IPS-15b (cell line): Measurements from ENCODE around the gene TRAF4.

Experiments used
- H3K27me3 ChIP-seq: one replicate; pipeline ENCODE4 v1.6.1; 2013; ENCODE audit warnings: low read length; ENCODE audit not compliant: control insufficient read depth, insufficient read depth
- H3K36me3 ChIP-seq: one replicate; pipeline ENCODE4 v1.6.1; 2013; ENCODE audit warnings: low read length; ENCODE audit not compliant: control insufficient read depth, insufficient read depth
- H3K4me1 ChIP-seq: one replicate; pipeline ENCODE4 v1.6.1; 2013; ENCODE audit warnings: mild to moderate bottlenecking, low read length; ENCODE audit not compliant: control insufficient read depth, insufficient read depth
- H3K4me3 ChIP-seq: one replicate; pipeline ENCODE4 v1.5.1; 2013; ENCODE audit warnings: low read depth, low read length
- H3K9ac ChIP-seq: one replicate; pipeline ENCODE4 v1.6.1; 2013; ENCODE audit warnings: low read depth, mild to moderate bottlenecking, low read length
- H3K9me3 ChIP-seq: one replicate; pipeline ENCODE4 v1.6.1; 2013; ENCODE audit warnings: mild to moderate bottlenecking, low read length; ENCODE audit not compliant: control insufficient read depth, insufficient read depth

TRAF4 gene

GRCh38 chr17:28705728-28706334 is 38.0 kb upstream of the TRAF4 start:
- peaks cover 43% of the 10 kb centered on the region for H3K36me3 ChIP-seq
- no peak overlapping the region for H3K9ac ChIP-seq
- H3K4me1 ChIP-seq, result peaks cover 3% of the 10 kb centered on the region
- no peaks in the 10 kb centered on the region for H3K27me3 ChIP-seq
- no peak overlapping the region for H3K4me3 ChIP-seq
- no peaks in the 10 kb centered on the region for H3K9me3 ChIP-seq

GRCh38 chr17:28706471-28707338 is 37.1 kb upstream of the TRAF4 start:
- H3K36me3 ChIP-seq, result peaks cover 34% of the 10 kb centered on the region

GRCh38 chr17:28707339-28707720 is 36.5 kb upstream of the TRAF4 start:
- H3K36me3 ChIP-seq, result peaks cover 28% of the 10 kb centered on the region
- peaks cover 3% of the 10 kb centered on the region for H3K4me1 ChIP-seq
- H3K27me3 ChIP-seq, result no peaks in the 10 kb centered on the region
- H3K4me3 ChIP-seq, result no peak overlapping the region
- no peaks in the 10 kb centered on the region for H3K9me3 ChIP-seq
- peak overlapping the region; percentile 24 for H3K9ac ChIP-seq

More at GRCh38 chr17:28706471-28707338, 37.1 kb upstream of the TRAF4 start:
- H3K9me3 ChIP-seq, result no peaks in the 10 kb centered on the region
- H3K4me1 ChIP-seq, result peaks cover 3% of the 10 kb centered on the region
- peak overlapping the region; percentile 24 for H3K9ac ChIP-seq
- no peaks in the 10 kb centered on the region for H3K27me3 ChIP-seq
- no peak overlapping the region for H3K4me3 ChIP-seq

GRCh38 chr17:28710861-28711722 is 32.7 kb upstream of the TRAF4 start:
- Histone ChIP-seq H3K4me1 (peaks cover 11% of the 10 kb centered on the region), H3K9me3 (no peaks in the 10 kb centered on the region), H3K9ac (peak overlapping the region; percentile 70), H3K4me3 (peak overlapping the region; percentile 76), H3K27me3 (no peaks in the 10 kb centered on the region), H3K36me3 (peaks cover 22% of the 10 kb centered on the region)

GRCh38 chr17:28711723-28712031 is 32.1 kb upstream of the TRAF4 start, which contains the start of gene PROCA1:
TSS of gene PROCA1 (minus strand) at chr17:28711888. CDS start at chr17:28711660, 228 bp downstream.
- H3K36me3 ChIP-seq, result peaks cover 22% of the 10 kb centered on the region
- H3K4me1 ChIP-seq, result peaks cover 14% of the 10 kb centered on the region
- peak within 1 kb of the TSS; percentile 76 for H3K4me3 ChIP-seq
- no peaks in the 10 kb centered on the region for H3K9me3 ChIP-seq
- no peaks in the 10 kb centered on the region for H3K27me3 ChIP-seq
- H3K9ac ChIP-seq, result peak within 1 kb of the TSS; percentile 70

- H3K36me3 ChIP-seq, result peaks cover 22% of the 10 kb centered on the region
- H3K9me3 ChIP-seq, result no peaks in the 10 kb centered on the region
- peaks cover 10% of the 10 kb centered on the region for H3K4me1 ChIP-seq
- no peaks in the 10 kb centered on the region for H3K27me3 ChIP-seq
- peak overlapping the region; percentile 9 for H3K9ac ChIP-seq
- H3K4me3 ChIP-seq, result peak overlapping the region; percentile 65
Observed at GRCh38 chr17:28712032-28712704, 31.6 kb upstream of the TRAF4 start.

- H3K4me3 ChIP-seq, result peak overlapping the region; percentile 65
- no peak overlapping the region for H3K9ac ChIP-seq
- no peaks in the 10 kb centered on the region for H3K9me3 ChIP-seq
- H3K36me3 ChIP-seq, result peaks cover 22% of the 10 kb centered on the region
- H3K4me1 ChIP-seq, result peaks cover 10% of the 10 kb centered on the region
- no peaks in the 10 kb centered on the region for H3K27me3 ChIP-seq
Observed at GRCh38 chr17:28712705-28713415, 31.0 kb upstream of the TRAF4 start.

- H3K9ac ChIP-seq, result no peak overlapping the region
- H3K4me3 ChIP-seq, result no peak overlapping the region
- no peaks in the 10 kb centered on the region for H3K9me3 ChIP-seq
- H3K4me1 ChIP-seq, result peaks cover 13% of the 10 kb centered on the region
- peaks cover 22% of the 10 kb centered on the region for H3K36me3 ChIP-seq
- no peaks in the 10 kb centered on the region for H3K27me3 ChIP-seq
Observed at GRCh38 chr17:28714281-28714680, 29.5 kb upstream of the TRAF4 start.

- H3K27me3 ChIP-seq, result no peaks in the 10 kb centered on the region
- peaks cover 13% of the 10 kb centered on the region for H3K4me1 ChIP-seq
- H3K4me3 ChIP-seq, result peak overlapping the region; percentile 1
- peaks cover 26% of the 10 kb centered on the region for H3K36me3 ChIP-seq
- H3K9me3 ChIP-seq, result no peaks in the 10 kb centered on the region
- H3K9ac ChIP-seq, result no peak overlapping the region
Observed at GRCh38 chr17:28715217-28715616, 28.6 kb upstream of the TRAF4 start.

GRCh38 chr17:28716740-28717577 is 26.9 kb upstream of the TRAF4 start:
- peaks cover 37% of the 10 kb centered on the region for H3K36me3 ChIP-seq
- H3K9me3 ChIP-seq, result no peaks in the 10 kb centered on the region
- peak overlapping the region; percentile 90 for H3K4me3 ChIP-seq
- H3K27me3 ChIP-seq, result no peaks in the 10 kb centered on the region
- peaks cover 13% of the 10 kb centered on the region for H3K4me1 ChIP-seq
- peak overlapping the region; percentile 73 for H3K9ac ChIP-seq
